Naive thymus-derived CD4-positive, alpha-beta T cell (primary cell): ENCODE data around the gene PHKA1. TPM values are rescaled to one million over a fixed set of nuclear protein-coding genes. Genes with fewer than 3 reads are reported as not detected.

Experiments used
- ATAC-seq: fragments of 150-1000 bp; cut with Tn5 transposase; 2 replicates; pipeline ENCODE4 v1.10.0; 2021; ENCODE audit warnings: mild to moderate bottlenecking, moderate library complexity
- CTCF ChIA-PET: fragments of 350-600 bp; sonication (Branson Sonifier 250); formaldehyde crosslinking; loops from one replicate; lab custom pipeline; 2021; ENCODE audit warnings: antibody characterized with exemption; lab: Charles Lee
- POLR2A ChIA-PET: fragments of 350-600 bp; sonication (Branson Sonifier 250); formaldehyde crosslinking; loops from one replicate; lab custom pipeline; 2021; ENCODE audit warnings: antibody characterized with exemption, inconsistent platforms; lab: Charles Lee
- DNase-seq, 9 donors: peaks; one replicate each; pipeline versions ENCODE4 v3.0.0 to v3.0.0-alpha.2; 2020 to 2022; ENCODE audit warnings: mixed read lengths in 1 of 9
- H3K27ac ChIP-seq: one replicate; pipeline ENCODE4 v1.7.0; 2013; ENCODE audit warnings: mild to moderate bottlenecking, low read depth, low read length, moderate library complexity
- H3K27me3 ChIP-seq, 2 donors: one replicate each; pipeline ENCODE4 v1.7.0; 2013; ENCODE audit warnings: low read length in 2 of 2, mild to moderate bottlenecking in 2 of 2, moderate library complexity in 2 of 2; ENCODE audit not compliant: control insufficient read depth in 2 of 2, insufficient read depth in 2 of 2
- H3K36me3 ChIP-seq, 3 experiments: 1 replicate in 2 of 3; 2 replicates in 1 of 3; pipeline ENCODE4 v1.7.0; 2013; ENCODE audit warnings: low read length in 3 of 3, mild to moderate bottlenecking in 3 of 3, moderate library complexity in 1 of 3; ENCODE audit not compliant: insufficient read depth in 3 of 3, control insufficient read depth in 2 of 3
- H3K4me1 ChIP-seq, 2 donors: one replicate each; pipeline ENCODE4 v1.7.0; 2013; ENCODE audit warnings: low read length in 2 of 2, mild to moderate bottlenecking in 2 of 2, moderate library complexity in 1 of 2; ENCODE audit not compliant: control insufficient read depth in 2 of 2, insufficient read depth in 2 of 2
- H3K4me3 ChIP-seq: 2 replicates; pipeline ENCODE4 v1.7.0; 2013; ENCODE audit warnings: mild to moderate bottlenecking, low read length
- H3K9me3 ChIP-seq, 3 experiments: 1 replicate in 2 of 3; 2 replicates in 1 of 3; pipeline ENCODE4 v1.7.0; 2013; ENCODE audit warnings: low read length in 3 of 3; ENCODE audit not compliant: control insufficient read depth in 2 of 3
- H3K27ac Mint-ChIP-seq, 9 donors: one replicate each; pipeline ENCODE4 v1.8.0; 2020 to 2022; ENCODE audit warnings: mixed read lengths in 9 of 9, mild to moderate bottlenecking in 8 of 9, moderate library complexity in 5 of 9, inconsistent platforms in 2 of 9
- H3K27me3 Mint-ChIP-seq, 5 donors: one replicate each; pipeline ENCODE4 v1.8.0; 2021 to 2022; ENCODE audit warnings: mixed read lengths in 5 of 5, mild to moderate bottlenecking in 1 of 5
- H3K36me3 Mint-ChIP-seq, 5 donors: one replicate each; pipeline ENCODE4 v1.8.0; 2020 to 2022; ENCODE audit warnings: mixed read lengths in 5 of 5, mild to moderate bottlenecking in 3 of 5, inconsistent platforms in 1 of 5
- H3K4me1 Mint-ChIP-seq, 7 donors: one replicate each; pipeline ENCODE4 v1.8.0; 2020 to 2022; ENCODE audit warnings: mixed read lengths in 7 of 7, mild to moderate bottlenecking in 3 of 7, inconsistent platforms in 1 of 7
- H3K4me3 Mint-ChIP-seq, 10 donors: one replicate each; pipeline ENCODE4 v1.8.0; 2020 to 2022; ENCODE audit warnings: mild to moderate bottlenecking in 10 of 10, mixed read lengths in 10 of 10, moderate library complexity in 6 of 10, inconsistent platforms in 2 of 10
- H3K9me3 Mint-ChIP-seq, 11 donors: one replicate each; pipeline ENCODE4 v1.8.0; 2020 to 2022; ENCODE audit warnings: mixed read lengths in 11 of 11, mild to moderate bottlenecking in 4 of 11, inconsistent platforms in 1 of 11, moderate library complexity in 1 of 11
- intact Hi-C, 2 donors: fragments of 100-400 bp; cut with micrococcal nuclease; formaldehyde crosslinking; loops; one replicate each; pipeline ENCODE4 v1.15.1; 2023
- polyA plus RNA-seq, 2 donors: library from polyadenylated mRNA; unstranded; fragments of 300-500 nt; fragmentation: Illumina TruSeq; gene quantifications; one replicate each; pipeline ENCODE4 v1.2.3, GENCODE V29; 2021
- total RNA-seq, 6 experiments: library from RNA in 5 of 6; stranded (reverse) in 5 of 6; gene quantifications; 1 replicate in 5 of 6; 2 replicates in 1 of 6; pipeline ENCODE4 v1.2.3 and lab custom pipeline; 2021 to 2026

Gene PHKA1
- total and polyA plus RNA-seq, 7 experiments from 2014 or later: 0.19 to 1.9 (median 0.41) TPM; not detected in 2

DNA sequence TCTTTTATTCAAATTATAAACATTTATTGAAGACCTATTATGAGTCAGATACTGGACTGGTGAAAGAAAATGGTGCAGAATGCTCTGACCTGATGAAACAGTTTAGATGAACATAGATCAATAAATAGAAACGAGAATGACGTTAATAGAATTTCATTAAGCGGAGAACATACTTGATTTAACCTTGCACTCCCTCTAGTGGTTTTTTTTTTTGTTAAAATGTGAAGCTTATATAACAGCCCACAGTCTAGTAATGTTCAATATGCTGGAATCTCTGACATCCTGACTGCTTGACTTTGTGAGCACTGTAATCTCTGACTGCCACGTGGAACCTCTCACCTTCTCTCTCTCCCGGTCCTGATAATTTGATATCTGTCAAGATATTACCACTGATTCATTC, 173.8 kb downstream of the PHKA1 start:
- no peaks in the 10 kb centered on the region for H3K9me3 Mint-ChIP-seq
- POLR2A ChIA-PET: no interaction called here

GRCh38 chrX:72539822-72540221, 174.3 kb downstream of the PHKA1 start:
- CTCF ChIA-PET: interaction anchor here (0.5 kb wide), 1 partner anchor 159 kb away, joined by 4 read pairs; no protein-coding TSS in a partner anchor
- intact Hi-C loops: loop anchor here in 1 of 2 donors (2.0 kb wide), 1 partner anchor 295 kb away; no protein-coding TSS in a partner anchor
- H3K36me3 Mint-ChIP-seq: peaks cover 2 to 26% (median 7%) of the 10 kb centered on the region in 5 donors
- Histone ChIP-seq H3K36me3 (no peaks in the 10 kb centered on the region), H3K27me3 (no peaks in the 10 kb centered on the region), H3K9me3 (no peaks in the 10 kb centered on the region), H3K4me3 (no peak overlapping the region), H3K4me1 (no peaks in the 10 kb centered on the region), H3K27ac (no peak overlapping the region)
- POLR2A ChIA-PET: no interaction called here
- no peaks in the 10 kb centered on the region for H3K9me3 Mint-ChIP-seq
- no peak for ATAC-seq
- no peak for DNase-seq
- H3K4me3 Mint-ChIP-seq: no peak overlapping the region
- peaks cover 0 to 5% (median 0%) of the 10 kb centered on the region in 7 donors for H3K4me1 Mint-ChIP-seq
- no peaks in the 10 kb centered on the region for H3K27me3 Mint-ChIP-seq
- no peak overlapping the region for H3K27ac Mint-ChIP-seq

More for the DNA sequence above, 173.8 kb downstream of the PHKA1 start:
- Histone ChIP-seq H3K27me3 (no peaks in the 10 kb centered on the region), H3K36me3 (no peaks in the 10 kb centered on the region), H3K9me3 (no peaks in the 10 kb centered on the region), H3K4me3 (no peak overlapping the region), H3K4me1 (no peaks in the 10 kb centered on the region), H3K27ac (no peak overlapping the region)
- no peak for ATAC-seq
- intact Hi-C loops: loop anchor here in 1 of 2 donors (2.0 kb wide), 1 partner anchor 296 kb away; no protein-coding TSS in a partner anchor
- Mint-ChIP-seq H3K4me1 (peaks cover 0 to 5% (median 0%) of the 10 kb centered on the region in 7 donors), H3K27ac (no peak overlapping the region), H3K4me3 (no peak overlapping the region), H3K27me3 (no peaks in the 10 kb centered on the region), H3K36me3 (peaks cover 3 to 30% (median 9%) of the 10 kb centered on the region in 5 donors)
- CTCF ChIA-PET: no interaction called here
- DNase-seq: no peak

DNA sequence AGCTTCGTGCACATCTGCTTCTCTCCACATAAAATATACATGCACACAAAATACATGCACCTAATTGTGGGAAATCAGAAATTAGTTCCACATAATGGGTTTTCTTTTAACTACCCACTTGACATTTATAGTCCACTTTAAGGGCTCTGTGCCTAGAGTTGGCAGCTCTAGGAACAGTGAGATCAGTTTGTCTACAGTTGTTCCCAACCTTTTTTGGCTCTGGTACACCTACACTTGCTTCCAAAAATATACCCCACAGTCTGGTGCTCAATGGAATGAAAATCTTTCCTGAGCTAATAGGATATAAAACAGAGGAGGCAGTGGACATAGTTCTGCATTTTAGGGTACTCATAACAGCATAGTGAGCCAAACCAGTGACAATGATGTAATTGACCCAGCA, 177.6 kb downstream of the PHKA1 start:
- intact Hi-C loops: no loop called here
- Mint-ChIP-seq H3K9me3 (no peaks in the 10 kb centered on the region), H3K27ac (no peak overlapping the region), H3K27me3 (no peaks in the 10 kb centered on the region), H3K36me3 (peaks cover 0 to 9% (median 0%) of the 10 kb centered on the region in 5 donors), H3K4me3 (no peak overlapping the region), H3K4me1 (peaks cover 0 to 5% (median 0%) of the 10 kb centered on the region in 7 donors)
- no peaks in the 10 kb centered on the region for H3K4me1 ChIP-seq
- H3K27me3 ChIP-seq: no peaks in the 10 kb centered on the region
- no peak overlapping the region for H3K4me3 ChIP-seq
- no peak for DNase-seq
- POLR2A ChIA-PET: no interaction called here
- no peak for ATAC-seq
- no peak overlapping the region for H3K27ac ChIP-seq
- no peaks in the 10 kb centered on the region for H3K36me3 ChIP-seq
- H3K9me3 ChIP-seq: no peaks in the 10 kb centered on the region
- CTCF ChIA-PET: no interaction called here

DNA sequence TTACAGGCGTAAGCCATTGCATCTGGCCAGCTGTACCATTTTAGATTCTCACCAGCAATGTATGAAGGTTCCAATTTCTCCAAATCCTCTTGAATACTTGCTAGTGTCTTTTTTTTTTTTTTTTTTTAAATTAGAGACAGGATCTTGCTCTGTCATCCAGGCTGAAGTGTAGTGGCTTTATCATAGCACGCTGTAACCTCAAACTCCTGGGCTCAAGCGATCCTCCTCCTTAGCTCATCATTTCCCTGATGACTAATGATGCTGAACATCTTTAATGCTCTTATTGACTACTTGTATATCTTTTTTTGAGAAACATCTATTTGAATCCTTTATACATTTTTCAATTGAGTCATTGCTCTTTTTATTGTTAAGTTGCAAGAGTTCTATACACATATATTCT, 181.7 kb downstream of the PHKA1 start:
- ATAC-seq: no peak
- no peak overlapping the region for H3K27ac ChIP-seq
- no peaks in the 10 kb centered on the region for H3K9me3 ChIP-seq
- intact Hi-C loops: no loop called here
- peaks cover 0 to 6% (median 0%) of the 10 kb centered on the region in 7 donors for H3K4me1 Mint-ChIP-seq
- no peaks in the 10 kb centered on the region for H3K27me3 ChIP-seq
- no peak overlapping the region for H3K27ac Mint-ChIP-seq
- no peak overlapping the region for H3K4me3 Mint-ChIP-seq
- H3K36me3 ChIP-seq: no peaks in the 10 kb centered on the region
- DNase-seq: no peak
- CTCF ChIA-PET: no interaction called here
- peaks cover 0 to 5% (median 0%) of the 10 kb centered on the region in 11 donors for H3K9me3 Mint-ChIP-seq
- no peaks in the 10 kb centered on the region for H3K4me1 ChIP-seq
- peaks cover 0 to 17% (median 5%) of the 10 kb centered on the region in 5 donors for H3K36me3 Mint-ChIP-seq
- no peak overlapping the region for H3K4me3 ChIP-seq
- POLR2A ChIA-PET: no interaction called here
- H3K27me3 Mint-ChIP-seq: no peaks in the 10 kb centered on the region

Other genes with a start within 250 kb of the PHKA1 start
- 10 to 100 TPM; 13.1 to 30.6 (median 19.7) TPM for gene HDAC8, start 141.5 kb downstream of the PHKA1 start, total RNA-seq
- 10 to 100 TPM; 11.9 to 14.8 TPM for gene HDAC8, start 141.5 kb downstream of the PHKA1 start, polyA plus RNA-seq
- gene DMRTC1B, start 62.6 kb upstream of the PHKA1 start, total RNA-seq: 1 to 10 TPM in 4 of 5 experiments, not detected in 1; 1.6 to 2.7 (median 2.2) TPM
- 1 to 10 TPM; 2.7 to 3.1 TPM for gene DMRTC1B, start 62.6 kb upstream of the PHKA1 start, polyA plus RNA-seq
- gene FAM236B, start 68.4 kb upstream of the PHKA1 start, total RNA-seq: not detected
- not detected for gene FAM236B, start 68.4 kb upstream of the PHKA1 start, polyA plus RNA-seq
- gene FAM236D, start 93.9 kb upstream of the PHKA1 start, total RNA-seq: not detected
- gene FAM236D, start 93.9 kb upstream of the PHKA1 start, polyA plus RNA-seq: not detected
- not detected for gene FAM236C, start 198.3 kb upstream of the PHKA1 start, total RNA-seq
- gene FAM236C, start 198.3 kb upstream of the PHKA1 start, polyA plus RNA-seq: not detected
- not detected for gene FAM236A, start 223.9 kb upstream of the PHKA1 start, total RNA-seq
- not detected for gene FAM236A, start 223.9 kb upstream of the PHKA1 start, polyA plus RNA-seq
- gene DMRTC1, start 229.5 kb upstream of the PHKA1 start, total RNA-seq: 1 to 10 TPM in 1 of 5 experiments, under 1 TPM in 2, not detected in 2; 0.27 to 1.4 (median 0.96) TPM
- under 1 TPM in 1 of 2 donors, not detected in 1; 0.21 TPM for gene DMRTC1, start 229.5 kb upstream of the PHKA1 start, polyA plus RNA-seq